ENCODE data around the gene CAP2.

GRCh38 chr6:17358515-17358914 lies 34.9 kb upstream of the CAP2 start:
- TF ChIP-seq CTCF (conservative IDR thresholded peaks at IDR 0.05) (no peak), ZFX (IDR thresholded peaks at IDR 0.05) (no peak)
